HG02973 (cell line): ENCODE results near the gene OSBPL8.

Experiments used
- ATAC-seq: cut with Tn5 transposase; IDR thresholded peaks from one replicate; pipeline ENCODE4 v1.9.1; 2021; ENCODE audit warnings: moderate library complexity; ENCODE audit not compliant: unreplicated experiment

The OSBPL8 gene

GRCh38 chr12:76316468-76316867, 243.1 kb downstream of the OSBPL8 start:
- no peak for ATAC-seq

GRCh38 chr12:76313299-76313698, 246.3 kb downstream of the OSBPL8 start:
- no peak for ATAC-seq

- no peak for ATAC-seq
Observed at GRCh38 chr12:76312315-76312714, 247.3 kb downstream of the OSBPL8 start.

GRCh38 chr12:76311796-76312195, 247.8 kb downstream of the OSBPL8 start:
- no peak for ATAC-seq

- no peak for ATAC-seq
Observed at GRCh38 chr12:76310110-76310509, 249.5 kb downstream of the OSBPL8 start.

GRCh38 chr12:76308866-76309265, 250.7 kb downstream of the OSBPL8 start:
- no peak for ATAC-seq

GRCh38 chr12:76307083-76307482, 252.5 kb downstream of the OSBPL8 start:
- ATAC-seq: no peak

GRCh38 chr12:76303989-76304460, 255.5 kb downstream of the OSBPL8 start:
- no peak for ATAC-seq

GRCh38 chr12:76303365-76303764, 256.2 kb downstream of the OSBPL8 start:
- ATAC-seq: no peak
